T-helper 22 cell (primary cell): ENCODE measurements around the gene SPATA2L.

Experiments used
- DNase-seq: peaks from one replicate; pipeline ENCODE4 v3.0.0-alpha.2; 2020; ENCODE audit warnings: low read depth

SPATA2L gene

GRCh38 chr16:89729293-89729692 lies 27.8 kb upstream of the SPATA2L start:
- DNase-seq: no peak

GRCh38 chr16:89727406-89728120 lies 26.1 kb upstream of the SPATA2L start:
- DNase-seq: no peak

- DNase-seq: peak; percentile 81
Observed at GRCh38 chr16:89723279-89724250, 22.1 kb upstream of the SPATA2L start.

- peak; percentile 67 for DNase-seq
Observed at GRCh38 chr16:89722392-89723278, 21.1 kb upstream of the SPATA2L start.

GRCh38 chr16:89721546-89722391 lies 20.3 kb upstream of the SPATA2L start:
- peak; percentile 91 for DNase-seq

GRCh38 chr16:89720813-89721545 lies 19.5 kb upstream of the SPATA2L start, which contains the start of the genes VPS9D1 and ZNF276:
TSS of gene VPS9D1 (minus strand) at chr16:89720898. CDS start at chr16:89720861, 37 bp downstream.
TSS of gene ZNF276 (plus strand) at chr16:89721537. CDS start at chr16:89721641, 104 bp downstream.
- DNase-seq: peak; percentile 72

- no peak for DNase-seq
Observed at GRCh38 chr16:89720551-89720812, 19.0 kb upstream of the SPATA2L start.

- no peak for DNase-seq
Observed at GRCh38 chr16:89717688-89718505, 16.4 kb upstream of the SPATA2L start.

GRCh38 chr16:89716916-89717687 lies 15.6 kb upstream of the SPATA2L start:
- no peak for DNase-seq

GRCh38 chr16:89716493-89716892 lies 15.0 kb upstream of the SPATA2L start:
- DNase-seq: no peak

GRCh38 chr16:89712274-89712781 lies 10.8 kb upstream of the SPATA2L start:
- no peak for DNase-seq

GRCh38 chr16:89711601-89712273 lies 10.2 kb upstream of the SPATA2L start:
- peak; percentile 45 for DNase-seq

GRCh38 chr16:89710709-89711564 lies 9.4 kb upstream of the SPATA2L start:
- DNase-seq: no peak

- no peak for DNase-seq
Observed at GRCh38 chr16:89709716-89710432, 8.4 kb upstream of the SPATA2L start.

GRCh38 chr16:89709166-89709565 lies 7.7 kb upstream of the SPATA2L start:
- DNase-seq: no peak

- DNase-seq: no peak
Observed at GRCh38 chr16:89708481-89708931, 7.0 kb upstream of the SPATA2L start.
